ENCODE measurements around the gene PNKP. TPM values are rescaled to one million over a fixed set of nuclear protein-coding genes. Genes with fewer than 3 reads are reported as not detected.

Gene PNKP
- total RNA-seq, 1 donor from 2014 or later, result 83.2 TPM

DNA sequence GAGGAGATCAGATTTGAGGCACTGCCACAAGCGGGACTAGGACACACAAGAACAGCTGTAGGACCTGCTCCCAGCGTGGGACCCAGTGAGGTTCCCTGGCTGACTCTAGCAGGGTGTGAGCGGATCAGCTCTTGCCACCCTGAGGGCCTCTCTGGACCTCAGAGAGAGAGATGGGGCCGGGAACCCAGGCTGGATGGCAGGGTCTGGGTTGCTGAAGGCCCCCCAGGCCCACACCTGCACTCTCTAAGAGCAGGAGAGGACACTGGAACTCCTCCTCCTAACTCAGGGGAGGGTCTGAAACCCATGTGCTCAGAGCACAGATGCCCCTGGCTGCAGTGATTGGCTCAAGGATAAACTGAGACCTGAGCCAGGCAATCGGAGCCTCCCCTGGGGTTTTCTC is 42.8 kb upstream of the PNKP start:
- Histone ChIP-seq H3K4me1 (peaks cover 5% of the 10 kb centered on the region), H3K4me3 (no peak overlapping the region), H3K27me3 (no peaks in the 10 kb centered on the region), H3K36me3 (peaks cover 29% of the 10 kb centered on the region), H3K27ac (no peak overlapping the region), H3K9me3 (no peaks in the 10 kb centered on the region)
- no peak for DNase-seq
- TF ChIP-seq, protein P1, sequence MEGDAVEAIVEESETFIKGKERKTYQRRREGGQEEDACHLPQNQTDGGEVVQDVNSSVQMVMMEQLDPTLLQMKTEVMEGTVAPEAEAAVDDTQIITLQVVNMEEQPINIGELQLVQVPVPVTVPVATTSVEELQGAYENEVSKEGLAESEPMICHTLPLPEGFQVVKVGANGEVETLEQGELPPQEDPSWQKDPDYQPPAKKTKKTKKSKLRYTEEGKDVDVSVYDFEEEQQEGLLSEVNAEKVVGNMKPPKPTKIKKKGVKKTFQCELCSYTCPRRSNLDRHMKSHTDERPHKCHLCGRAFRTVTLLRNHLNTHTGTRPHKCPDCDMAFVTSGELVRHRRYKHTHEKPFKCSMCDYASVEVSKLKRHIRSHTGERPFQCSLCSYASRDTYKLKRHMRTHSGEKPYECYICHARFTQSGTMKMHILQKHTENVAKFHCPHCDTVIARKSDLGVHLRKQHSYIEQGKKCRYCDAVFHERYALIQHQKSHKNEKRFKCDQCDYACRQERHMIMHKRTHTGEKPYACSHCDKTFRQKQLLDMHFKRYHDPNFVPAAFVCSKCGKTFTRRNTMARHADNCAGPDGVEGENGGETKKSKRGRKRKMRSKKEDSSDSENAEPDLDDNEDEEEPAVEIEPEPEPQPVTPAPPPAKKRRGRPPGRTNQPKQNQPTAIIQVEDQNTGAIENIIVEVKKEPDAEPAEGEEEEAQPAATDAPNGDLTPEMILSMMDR (IDR thresholded peaks at IDR 0.05), result no peak
- no peak for ATAC-seq
- intact Hi-C loops (cut with DNase I), result no loop called here

DNA sequence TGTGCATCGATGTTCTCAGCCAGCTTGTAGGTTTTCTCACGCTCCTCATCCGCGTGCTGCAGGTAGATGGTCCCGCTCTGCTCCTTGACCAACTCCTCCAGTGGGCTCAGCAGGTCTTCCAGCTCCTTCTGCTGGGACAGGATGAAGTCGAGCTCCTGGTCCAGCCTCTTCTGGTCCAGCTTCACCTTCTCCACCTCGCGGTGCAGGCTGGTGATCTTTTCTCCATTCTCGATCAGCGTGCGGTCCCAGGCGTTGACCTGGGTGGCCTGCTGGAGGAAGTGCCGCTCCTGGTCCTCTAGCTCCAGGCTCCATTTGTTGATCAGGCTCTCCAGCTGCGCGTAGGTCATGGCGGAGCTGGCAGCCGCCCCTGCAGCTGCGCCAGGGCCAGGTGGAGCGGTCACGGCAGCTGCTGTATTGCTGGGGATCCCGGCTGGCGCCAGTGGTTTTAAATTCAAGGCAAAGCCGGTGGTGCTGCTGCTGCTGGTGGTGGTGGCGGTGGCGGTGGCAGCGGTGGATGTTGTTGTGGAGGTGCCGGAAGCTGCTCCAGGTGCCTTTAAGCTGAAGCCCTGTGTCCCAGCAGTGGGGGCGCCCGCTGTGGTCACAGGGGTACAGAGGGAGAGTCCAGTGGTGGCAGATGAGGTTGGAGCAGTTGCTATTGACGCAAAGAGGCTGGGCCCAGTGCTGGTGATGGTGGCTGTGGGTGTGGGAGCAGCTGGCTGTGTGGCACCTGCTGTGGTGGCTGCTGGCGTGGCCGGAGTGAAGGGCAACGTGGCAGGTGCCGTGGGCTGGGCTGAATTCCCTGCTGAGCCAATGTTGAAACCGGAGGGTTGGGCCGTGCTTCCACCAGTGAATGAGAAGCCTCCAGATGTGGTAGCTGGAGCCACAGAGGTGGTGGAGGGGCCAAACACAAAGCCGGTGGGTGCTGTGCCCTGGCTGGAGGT is 41.4 kb upstream of the PNKP start:
- no peak for ATAC-seq
- intact Hi-C loops (cut with DNase I), result no loop called here
- no peak for DNase-seq
- Histone ChIP-seq H3K27me3 (no peaks in the 10 kb centered on the region), H3K4me1 (peaks cover 5% of the 10 kb centered on the region), H3K27ac (no peak overlapping the region), H3K36me3 (peaks cover 29% of the 10 kb centered on the region), H3K4me3 (no peak overlapping the region), H3K9me3 (no peaks in the 10 kb centered on the region)
- TF ChIP-seq, protein P1 (IDR thresholded peaks at IDR 0.05), result no peak

DNA sequence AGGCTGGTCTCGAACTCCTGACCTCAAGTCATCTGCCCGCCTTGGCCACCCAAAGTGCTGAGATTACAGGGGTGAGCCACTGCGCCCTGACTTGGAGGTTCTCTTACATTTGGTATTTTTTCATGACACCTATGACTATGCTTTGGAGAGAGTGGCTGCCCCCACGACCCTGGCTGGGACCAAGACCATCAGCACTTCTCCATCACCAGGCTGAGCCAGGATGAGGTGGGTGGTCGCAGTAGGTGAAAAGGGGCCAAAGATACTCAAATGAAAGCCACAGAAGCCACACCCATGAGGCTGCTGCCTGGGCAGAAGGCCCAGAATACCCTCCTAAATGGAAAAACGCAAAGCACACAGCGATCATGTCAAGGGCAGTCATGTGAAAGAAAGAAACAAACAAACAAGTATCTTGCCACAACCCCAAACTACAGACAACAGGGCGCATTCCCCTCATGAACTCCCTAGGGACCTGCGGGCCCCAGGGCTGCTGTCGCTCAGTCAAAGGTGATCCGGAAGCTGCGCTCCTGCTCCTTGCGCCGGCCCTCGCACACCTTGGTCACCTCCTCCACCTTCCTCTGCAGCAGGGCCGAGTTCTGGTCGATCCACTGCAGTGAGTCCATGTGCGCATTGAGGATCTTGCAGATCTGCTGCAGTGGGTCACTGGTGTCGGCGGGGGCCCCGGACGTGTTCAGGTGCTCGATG is 40.5 kb upstream of the PNKP start:
- intact Hi-C loops (cut with DNase I), result no loop called here
- ATAC-seq (no peak), DNase-seq (no peak)
- Histone ChIP-seq H3K27ac (no peak overlapping the region), H3K4me1 (peaks cover 5% of the 10 kb centered on the region), H3K27me3 (no peaks in the 10 kb centered on the region), H3K9me3 (no peaks in the 10 kb centered on the region), H3K36me3 (peaks cover 28% of the 10 kb centered on the region), H3K4me3 (no peak overlapping the region)
- TF ChIP-seq, protein P1 (IDR thresholded peaks at IDR 0.05), result no peak

DNA sequence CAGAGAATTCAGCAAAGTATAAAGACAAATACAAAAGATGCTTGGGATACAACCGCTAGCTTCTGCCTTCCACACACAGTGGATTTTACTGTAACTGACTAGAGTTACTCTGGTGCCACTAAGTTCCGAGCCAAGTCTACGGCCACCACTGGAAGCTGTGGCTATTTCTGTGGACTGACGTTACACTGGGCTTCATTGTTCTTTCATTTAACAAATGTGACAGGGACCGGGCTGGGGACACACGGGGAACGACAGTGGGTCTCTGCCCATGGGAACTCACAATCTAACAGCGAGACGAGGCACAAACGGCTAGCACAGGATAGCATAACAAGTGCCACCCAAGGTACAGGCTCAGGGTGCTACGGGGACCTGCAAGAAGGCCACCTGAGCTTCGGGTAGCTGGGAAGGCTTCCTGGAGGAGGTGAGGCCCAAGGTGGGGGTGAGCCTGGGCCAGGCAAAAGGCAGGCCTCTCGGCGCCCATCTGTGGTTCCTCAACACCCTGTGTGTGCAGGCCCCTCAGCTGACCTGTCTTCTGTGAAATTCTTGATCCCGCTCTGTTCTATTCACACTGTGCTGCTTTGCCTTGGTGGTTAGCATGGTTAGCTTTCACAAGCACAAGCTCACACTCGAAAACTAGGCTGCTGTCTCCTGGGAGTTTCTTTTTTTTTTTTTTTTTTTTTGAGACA is 39.6 kb upstream of the PNKP start:
- H3K4me3 ChIP-seq, result no peak overlapping the region
- peaks cover 21% of the 10 kb centered on the region for H3K36me3 ChIP-seq
- DNase-seq, result no peak
- no peaks in the 10 kb centered on the region for H3K9me3 ChIP-seq
- H3K27ac ChIP-seq, result no peak overlapping the region
- H3K4me1 ChIP-seq, result peaks cover 5% of the 10 kb centered on the region
- intact Hi-C loops (cut with DNase I), result no loop called here
- TF ChIP-seq, protein P1 (IDR thresholded peaks at IDR 0.05), result no peak
- no peaks in the 10 kb centered on the region for H3K27me3 ChIP-seq
- no peak for ATAC-seq

DNA sequence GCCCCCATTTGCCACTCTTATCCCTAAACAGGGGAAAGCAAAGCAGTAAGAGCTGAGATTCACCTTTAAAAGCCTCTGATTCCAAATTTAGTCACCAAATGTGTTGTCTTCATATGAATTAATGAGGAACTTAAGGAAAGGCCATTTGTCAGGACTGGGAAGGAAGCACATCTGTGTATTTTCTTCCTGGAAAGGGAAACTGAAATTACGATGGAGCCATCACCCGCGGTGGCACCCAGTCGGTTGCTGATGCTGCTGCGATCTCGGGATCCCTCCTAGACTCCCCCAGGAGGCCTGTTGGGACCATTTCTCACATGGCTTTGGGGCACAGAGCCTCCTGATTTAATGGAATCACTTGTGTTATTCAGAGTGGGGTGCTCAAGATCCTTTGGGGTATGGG is 36.8 kb upstream of the PNKP start:
- Histone ChIP-seq H3K9me3 (no peaks in the 10 kb centered on the region), H3K36me3 (peaks cover 21% of the 10 kb centered on the region), H3K27ac (no peak overlapping the region), H3K4me3 (no peak overlapping the region), H3K27me3 (no peaks in the 10 kb centered on the region), H3K4me1 (no peaks in the 10 kb centered on the region)
- intact Hi-C loops (cut with DNase I), result no loop called here
- TF ChIP-seq, protein P1 (IDR thresholded peaks at IDR 0.05), result no peak
- DNase-seq (no peak), ATAC-seq (no peak)
